ENCODE results near the gene POLR3GL.

Gene POLR3GL

GRCh38 chr1:145947551-145947950 lies 16.9 kb upstream of the POLR3GL start:
- no peak overlapping the region for H3K18ac ChIP-seq (ENCODE audit: low read depth in 1 of 2, low read length in 2 of 2)
- H3K9me3 ChIP-seq (ENCODE audit: control insufficient read depth, low read length) = no peaks in the 10 kb centered on the region
- no peak overlapping the region for H2BK15ac ChIP-seq (ENCODE audit: low read depth, poor library complexity, severe bottlenecking)
- H2AK5ac ChIP-seq (ENCODE audit: low read length, severe bottlenecking) = no peak overlapping the region
- no peak overlapping the region for H2BK120ac ChIP-seq (ENCODE audit: low read depth, low read length)
- H3K27ac ChIP-seq (ENCODE audit: low read length, poor library complexity, severe bottlenecking) = no peak overlapping the region
- no peak for DNase-seq
- H3K4me2 ChIP-seq (ENCODE audit: low read length, poor library complexity, severe bottlenecking) = no peak overlapping the region
- H3K27me3 ChIP-seq (ENCODE audit: control insufficient read depth in 1 of 2, insufficient read depth in 1 of 2, low read length in 2 of 2) = no peaks in the 10 kb centered on the region
- no peak overlapping the region for H3K9ac ChIP-seq (ENCODE audit: low read length)
- H3K36me3 ChIP-seq (ENCODE audit: control insufficient read depth in 1 of 2, insufficient read depth in 2 of 2, low read depth in 1 of 2, low read length in 2 of 2) = peaks cover 6 to 35% of the 10 kb centered on the region in 2 experiments
- H3K4me3 ChIP-seq (ENCODE audit: insufficient read depth in 1 of 2, low read depth in 1 of 2, low read length in 2 of 2) = no peak overlapping the region
- no peak overlapping the region for H3K23ac ChIP-seq (ENCODE audit: low read length in 2 of 2)
- peaks cover 2% of the 10 kb centered on the region for H3K4me1 ChIP-seq (ENCODE audit: control insufficient read depth, insufficient read depth, low read depth, low read length)
- no peak overlapping the region for H2BK12ac ChIP-seq (ENCODE audit: low read length in 2 of 2)
- 82% methylated on average over 4 of the region's 4 CpGs for WGBS
- no peak overlapping the region for H4K91ac ChIP-seq (ENCODE audit: low read length)
- H3K14ac ChIP-seq (ENCODE audit: low read length in 2 of 2) = no peak overlapping the region
- peaks cover 23% of the 10 kb centered on the region for H3K79me1 ChIP-seq (replicated peaks; ENCODE audit: low read length, poor library complexity, severe bottlenecking)
- no peak overlapping the region for H2AFZ ChIP-seq (ENCODE audit: low read depth, low read length)
- no peak overlapping the region for H2BK5ac ChIP-seq (ENCODE audit: low read depth, low read length, poor library complexity, severe bottlenecking)
- H3K4ac ChIP-seq (ENCODE audit: low read depth in 1 of 2, low read length in 2 of 2) = no peak overlapping the region
- no peak overlapping the region for H4K8ac ChIP-seq (ENCODE audit: low read length)

GRCh38 chr1:145949219-145949618 lies 15.3 kb upstream of the POLR3GL start:
- Histone ChIP-seq H4K8ac (ENCODE audit: low read length) (no peak overlapping the region), H3K23ac (ENCODE audit: low read length in 2 of 2) (no peak overlapping the region), H3K14ac (ENCODE audit: low read length in 2 of 2) (no peak overlapping the region), H2AFZ (ENCODE audit: low read depth, low read length) (no peak overlapping the region), H3K4me1 (ENCODE audit: control insufficient read depth, insufficient read depth, low read depth, low read length) (peaks cover 2% of the 10 kb centered on the region), H2BK120ac (ENCODE audit: low read depth, low read length) (no peak overlapping the region), H3K79me1 (replicated peaks; ENCODE audit: low read length, poor library complexity, severe bottlenecking) (peaks cover 28% of the 10 kb centered on the region), H2BK12ac (ENCODE audit: low read length in 2 of 2) (no peak overlapping the region), H2BK5ac (ENCODE audit: low read depth, low read length, poor library complexity, severe bottlenecking) (no peak overlapping the region), H3K4ac (ENCODE audit: low read depth in 1 of 2, low read length in 2 of 2) (no peak overlapping the region), H3K27me3 (ENCODE audit: control insufficient read depth in 1 of 2, insufficient read depth in 1 of 2, low read length in 2 of 2) (no peaks in the 10 kb centered on the region), H3K4me2 (ENCODE audit: low read length, poor library complexity, severe bottlenecking) (no peak overlapping the region), H3K18ac (ENCODE audit: low read depth in 1 of 2, low read length in 2 of 2) (no peak overlapping the region), H2BK15ac (ENCODE audit: low read depth, poor library complexity, severe bottlenecking) (no peak overlapping the region), H3K36me3 (ENCODE audit: control insufficient read depth in 1 of 2, insufficient read depth in 2 of 2, low read depth in 1 of 2, low read length in 2 of 2) (peaks cover 4 to 25% of the 10 kb centered on the region in 2 experiments), H3K9ac (ENCODE audit: low read length) (no peak overlapping the region), H3K4me3 (ENCODE audit: insufficient read depth in 1 of 2, low read depth in 1 of 2, low read length in 2 of 2) (no peak overlapping the region), H2AK5ac (ENCODE audit: low read length, severe bottlenecking) (no peak overlapping the region), H3K27ac (ENCODE audit: low read length, poor library complexity, severe bottlenecking) (no peak overlapping the region), H3K9me3 (ENCODE audit: control insufficient read depth, low read length) (no peaks in the 10 kb centered on the region), H4K91ac (ENCODE audit: low read length) (no peak overlapping the region)
- WGBS = 96% methylated on average over 4 of the region's 4 CpGs
- DNase-seq = no peak

- H3K4me1 ChIP-seq (ENCODE audit: control insufficient read depth, insufficient read depth, low read depth, low read length) = peaks cover 2% of the 10 kb centered on the region
- H3K27me3 ChIP-seq (ENCODE audit: control insufficient read depth in 1 of 2, insufficient read depth in 1 of 2, low read length in 2 of 2) = no peaks in the 10 kb centered on the region
- H3K23ac ChIP-seq (ENCODE audit: low read length in 2 of 2) = no peak overlapping the region
- no peak overlapping the region for H3K9ac ChIP-seq (ENCODE audit: low read length)
- H2BK15ac ChIP-seq (ENCODE audit: low read depth, poor library complexity, severe bottlenecking) = no peak overlapping the region
- H2BK12ac ChIP-seq (ENCODE audit: low read length in 2 of 2) = no peak overlapping the region
- no peak overlapping the region for H4K8ac ChIP-seq (ENCODE audit: low read length)
- no peak overlapping the region for H2AK5ac ChIP-seq (ENCODE audit: low read length, severe bottlenecking)
- H3K27ac ChIP-seq (ENCODE audit: low read length, poor library complexity, severe bottlenecking) = no peak overlapping the region
- H4K91ac ChIP-seq (ENCODE audit: low read length) = no peak overlapping the region
- no peaks in the 10 kb centered on the region for H3K9me3 ChIP-seq (ENCODE audit: control insufficient read depth, low read length)
- H3K36me3 ChIP-seq (ENCODE audit: control insufficient read depth in 1 of 2, insufficient read depth in 2 of 2, low read depth in 1 of 2, low read length in 2 of 2) = peaks cover 0 to 16% of the 10 kb centered on the region in 2 experiments
- H3K79me1 ChIP-seq (replicated peaks; ENCODE audit: low read length, poor library complexity, severe bottlenecking) = peaks cover 23% of the 10 kb centered on the region
- WGBS = 100% methylated on average over 1 of the region's 1 CpG
- no peak overlapping the region for H3K18ac ChIP-seq (ENCODE audit: low read depth in 1 of 2, low read length in 2 of 2)
- no peak overlapping the region for H3K14ac ChIP-seq (ENCODE audit: low read length in 2 of 2)
- no peak overlapping the region for H2BK5ac ChIP-seq (ENCODE audit: low read depth, low read length, poor library complexity, severe bottlenecking)
- H2BK120ac ChIP-seq (ENCODE audit: low read depth, low read length) = no peak overlapping the region
- H2AFZ ChIP-seq (ENCODE audit: low read depth, low read length) = no peak overlapping the region
- no peak overlapping the region for H3K4me2 ChIP-seq (ENCODE audit: low read length, poor library complexity, severe bottlenecking)
- H3K4me3 ChIP-seq (ENCODE audit: insufficient read depth in 1 of 2, low read depth in 1 of 2, low read length in 2 of 2) = no peak overlapping the region
- DNase-seq = no peak
- H3K4ac ChIP-seq (ENCODE audit: low read depth in 1 of 2, low read length in 2 of 2) = no peak overlapping the region
Measured at GRCh38 chr1:145951526-145951925, 13.0 kb upstream of the POLR3GL start.

DNA sequence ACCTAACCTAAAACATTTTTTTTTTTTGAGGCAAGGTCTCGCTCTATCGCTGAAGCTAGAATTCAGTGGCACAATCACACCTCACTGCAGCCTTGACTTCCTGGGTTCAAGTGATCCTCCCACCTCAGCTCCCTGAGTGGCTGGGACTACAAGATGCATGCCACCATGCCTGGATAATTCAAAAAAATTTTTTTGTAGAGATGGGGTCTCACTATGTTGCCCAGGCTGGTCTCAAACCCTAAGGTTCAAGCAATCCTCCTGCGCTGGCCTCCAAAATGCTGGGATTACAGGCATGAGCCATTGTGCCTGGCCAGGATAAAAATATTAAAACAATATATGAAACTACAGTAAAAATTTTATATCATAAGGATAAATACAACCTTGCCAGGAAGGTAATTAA lies 11.6 kb upstream of the POLR3GL start:
- no peak overlapping the region for H2AFZ ChIP-seq (ENCODE audit: low read depth, low read length)
- H2BK12ac ChIP-seq (ENCODE audit: low read length in 2 of 2) = no peak overlapping the region
- H3K27me3 ChIP-seq (ENCODE audit: control insufficient read depth in 1 of 2, insufficient read depth in 1 of 2, low read length in 2 of 2) = no peaks in the 10 kb centered on the region
- no peak overlapping the region for H2AK5ac ChIP-seq (ENCODE audit: low read length, severe bottlenecking)
- H3K79me1 ChIP-seq (replicated peaks; ENCODE audit: low read length, poor library complexity, severe bottlenecking) = peaks cover 17% of the 10 kb centered on the region
- no peak overlapping the region for H3K14ac ChIP-seq (ENCODE audit: low read length in 2 of 2)
- no peak overlapping the region for H4K91ac ChIP-seq (ENCODE audit: low read length)
- H2BK120ac ChIP-seq (ENCODE audit: low read depth, low read length) = no peak overlapping the region
- no peak overlapping the region for H3K18ac ChIP-seq (ENCODE audit: low read depth in 1 of 2, low read length in 2 of 2)
- H4K8ac ChIP-seq (ENCODE audit: low read length) = no peak overlapping the region
- no peaks in the 10 kb centered on the region for H3K9me3 ChIP-seq (ENCODE audit: control insufficient read depth, low read length)
- peaks cover 2% of the 10 kb centered on the region for H3K4me1 ChIP-seq (ENCODE audit: control insufficient read depth, insufficient read depth, low read depth, low read length)
- no peak overlapping the region for H3K23ac ChIP-seq (ENCODE audit: low read length in 2 of 2)
- H3K27ac ChIP-seq (ENCODE audit: low read length, poor library complexity, severe bottlenecking) = no peak overlapping the region
- peaks cover 0 to 5% of the 10 kb centered on the region in 2 experiments for H3K36me3 ChIP-seq (ENCODE audit: control insufficient read depth in 1 of 2, insufficient read depth in 2 of 2, low read depth in 1 of 2, low read length in 2 of 2)
- no peak overlapping the region for H2BK5ac ChIP-seq (ENCODE audit: low read depth, low read length, poor library complexity, severe bottlenecking)
- DNase-seq = no peak
- H3K4me3 ChIP-seq (ENCODE audit: insufficient read depth in 1 of 2, low read depth in 1 of 2, low read length in 2 of 2) = no peak overlapping the region
- no peak overlapping the region for H2BK15ac ChIP-seq (ENCODE audit: low read depth, poor library complexity, severe bottlenecking)
- 100% methylated on average over 2 of the region's 3 CpGs for WGBS
- no peak overlapping the region for H3K9ac ChIP-seq (ENCODE audit: low read length)
- H3K4ac ChIP-seq (ENCODE audit: low read depth in 1 of 2, low read length in 2 of 2) = no peak overlapping the region
- no peak overlapping the region for H3K4me2 ChIP-seq (ENCODE audit: low read length, poor library complexity, severe bottlenecking)
